ENCODE results near the gene TEX54. TPM values are rescaled to one million over a fixed set of nuclear protein-coding genes. Genes with fewer than 3 reads are reported as not detected.
"Not testable (repeated sequence)": the region's sequence is repeated elsewhere in the genome, so short reads cannot be mapped to it uniquely, and the experiment has no call there.

The TEX54 gene
- total and polyA plus RNA-seq, 4 donors: 1.6 TPM; not detected in 3

DNA sequence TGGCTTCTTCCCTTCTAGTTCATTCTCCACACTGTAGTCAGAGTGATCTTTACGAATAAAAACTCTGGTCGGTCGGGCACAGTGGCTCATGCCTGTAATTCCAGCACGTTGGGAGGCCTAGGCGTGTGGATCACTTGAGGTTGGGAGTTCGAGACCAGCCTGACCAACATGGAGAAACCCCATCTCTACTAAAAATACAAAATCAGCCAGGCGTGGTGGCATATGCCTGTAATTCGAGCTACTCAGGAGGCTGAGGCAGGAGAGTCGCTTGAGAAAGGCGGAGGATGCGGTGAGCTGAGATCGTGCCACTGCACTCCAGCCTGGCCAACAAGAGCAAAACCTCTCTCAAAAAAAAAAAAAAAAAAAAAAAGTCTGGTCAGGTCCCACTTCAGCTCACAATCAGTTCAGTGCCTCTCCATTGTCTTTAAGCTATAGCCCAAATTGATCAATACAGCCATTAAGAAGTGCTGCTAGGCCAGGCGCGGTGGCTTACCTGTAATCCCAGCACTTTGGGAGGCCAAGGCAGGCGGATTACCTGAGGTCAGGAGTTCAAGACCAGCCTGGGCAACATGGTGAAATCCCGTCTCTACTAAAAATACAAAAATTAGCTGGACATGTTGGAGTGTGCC lies 29.0 kb upstream of the TEX54 start:
- 95% methylated on average over 16 of the region's 16 CpGs for WGBS
- not testable (repeated sequence) for H3K4me3 ChIP-seq (ENCODE audit: low read depth in 1 of 3, low read length in 3 of 3); H3K9ac ChIP-seq (ENCODE audit: low read depth in 1 of 2, low read length in 2 of 2); H3K4me1 ChIP-seq (ENCODE audit: control insufficient read depth in 4 of 4, insufficient read depth in 4 of 4, low read length in 3 of 4); H3K36me3 ChIP-seq (ENCODE audit: control insufficient read depth in 4 of 4, insufficient read depth in 3 of 4, low read depth in 1 of 4, low read length in 3 of 4); H3K9me3 ChIP-seq (ENCODE audit: control insufficient read depth in 4 of 4, low read length in 3 of 4); H3K27ac ChIP-seq (ENCODE audit: low read depth in 1 of 2, low read length in 2 of 2); H3K27me3 ChIP-seq (ENCODE audit: control insufficient read depth in 4 of 4, insufficient read depth in 4 of 4, low read length in 3 of 4); DNase-seq (ENCODE audit: low spot score)

- 79% methylated on average over 5 of the region's 5 CpGs for WGBS
- Histone ChIP-seq H3K27ac (ENCODE audit: low read depth in 1 of 2, low read length in 2 of 2) (no peak overlapping the region), H3K4me1 (ENCODE audit: control insufficient read depth in 4 of 4, insufficient read depth in 4 of 4, low read length in 3 of 4) (peaks cover 0 to 7% (median 5%) of the 10 kb centered on the region in 4 donors), H3K9me3 (ENCODE audit: control insufficient read depth in 4 of 4, low read length in 3 of 4) (no peaks in the 10 kb centered on the region), H3K27me3 (ENCODE audit: control insufficient read depth in 4 of 4, insufficient read depth in 4 of 4, low read length in 3 of 4) (no peaks in the 10 kb centered on the region), H3K4me3 (ENCODE audit: low read depth in 1 of 3, low read length in 3 of 3) (no peak overlapping the region), H3K36me3 (ENCODE audit: control insufficient read depth in 4 of 4, insufficient read depth in 3 of 4, low read depth in 1 of 4, low read length in 3 of 4) (no peaks in the 10 kb centered on the region), H3K9ac (ENCODE audit: low read depth in 1 of 2, low read length in 2 of 2) (no peak overlapping the region)
- TF ChIP-seq GABPA (IDR thresholded peaks at IDR 0.05 in 1 of 2, conservative IDR thresholded peaks at IDR 0.05 in 1 of 2): no peak
- no peak for TF ChIP-seq HNF4A (conservative IDR thresholded peaks at IDR 0.05)
- TF ChIP-seq FOXA2 (IDR thresholded peaks at IDR 0.05): no peak
- TF ChIP-seq FOXA1 (IDR thresholded peaks at IDR 0.05): no peak
- TF ChIP-seq MAX (IDR thresholded peaks at IDR 0.05): no peak
- TF ChIP-seq NR2F2 (IDR thresholded peaks at IDR 0.05): no peak
- no peak for DNase-seq (ENCODE audit: low spot score)
These were observed 28.4 kb upstream of the TEX54 start for GRCh38 chr11:62860835-62861563.

DNA sequence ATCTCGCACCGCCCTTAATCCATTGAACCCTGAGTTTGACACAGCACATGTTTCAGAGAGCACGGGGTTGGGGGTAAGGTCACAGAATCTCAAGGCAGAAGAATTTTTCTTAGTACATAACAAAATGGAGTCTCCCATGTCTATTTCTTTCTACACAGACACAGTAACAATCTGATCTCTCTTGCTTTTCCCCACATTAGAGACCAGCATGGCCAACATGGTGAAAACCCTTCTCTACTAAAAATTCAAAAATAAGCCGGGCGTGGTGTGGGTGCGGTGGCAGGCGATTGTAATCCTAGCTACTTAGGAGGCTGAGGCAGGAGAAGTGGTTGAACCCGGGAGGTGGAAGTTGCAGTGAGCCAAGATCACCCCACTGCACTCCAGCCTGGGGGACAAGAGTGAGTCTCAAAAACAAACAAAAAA lies 26.7 kb upstream of the TEX54 start:
- DNase-seq (ENCODE audit: low spot score); H3K27me3 ChIP-seq (ENCODE audit: control insufficient read depth in 4 of 4, insufficient read depth in 4 of 4, low read length in 3 of 4); H3K9ac ChIP-seq (ENCODE audit: low read depth in 1 of 2, low read length in 2 of 2); H3K27ac ChIP-seq (ENCODE audit: low read depth in 1 of 2, low read length in 2 of 2); H3K4me3 ChIP-seq (ENCODE audit: low read depth in 1 of 3, low read length in 3 of 3); H3K9me3 ChIP-seq (ENCODE audit: control insufficient read depth in 4 of 4, low read length in 3 of 4); H3K36me3 ChIP-seq (ENCODE audit: control insufficient read depth in 4 of 4, insufficient read depth in 3 of 4, low read depth in 1 of 4, low read length in 3 of 4): not testable (repeated sequence)
- 91% methylated on average over 8 of the region's 8 CpGs for WGBS
- H3K4me1 ChIP-seq (ENCODE audit: control insufficient read depth in 4 of 4, insufficient read depth in 4 of 4, low read length in 3 of 4): peaks cover 3 to 19% (median 9%) of the 10 kb centered on the region in 4 donors

DNA sequence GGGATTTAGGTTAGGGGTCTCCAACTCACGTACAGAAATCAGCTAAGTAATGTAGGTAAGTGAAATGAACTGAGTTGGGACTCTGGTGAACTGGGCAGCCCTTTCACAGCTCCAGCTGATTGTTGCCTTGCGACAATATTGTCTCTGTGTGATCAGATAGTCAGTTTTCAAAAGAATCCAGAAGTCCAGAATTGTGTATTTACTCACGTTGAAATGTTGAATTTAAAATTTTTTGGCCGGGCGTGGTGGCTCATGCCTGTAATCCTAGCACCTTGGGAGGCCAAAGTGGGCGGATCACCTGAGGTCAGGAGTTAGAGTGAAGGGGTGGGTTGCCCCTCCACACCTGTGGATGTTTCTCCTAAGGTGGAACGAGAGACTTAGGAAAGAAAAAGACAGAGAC lies 25.6 kb upstream of the TEX54 start:
- Histone ChIP-seq H3K27ac (ENCODE audit: low read depth in 1 of 2, low read length in 2 of 2) (no peak overlapping the region), H3K9ac (ENCODE audit: low read depth in 1 of 2, low read length in 2 of 2) (no peak overlapping the region), H3K9me3 (ENCODE audit: control insufficient read depth in 4 of 4, low read length in 3 of 4) (no peaks in the 10 kb centered on the region), H3K36me3 (ENCODE audit: control insufficient read depth in 4 of 4, insufficient read depth in 3 of 4, low read depth in 1 of 4, low read length in 3 of 4) (peaks cover 1 to 9% (median 8%) of the 10 kb centered on the region in 4 donors), H3K4me3 (ENCODE audit: low read depth in 1 of 3, low read length in 3 of 3) (no peak overlapping the region), H3K27me3 (ENCODE audit: control insufficient read depth in 4 of 4, insufficient read depth in 4 of 4, low read length in 3 of 4) (no peaks in the 10 kb centered on the region), H3K4me1 (ENCODE audit: control insufficient read depth in 4 of 4, insufficient read depth in 4 of 4, low read length in 3 of 4) (peaks cover 5 to 30% (median 17%) of the 10 kb centered on the region in 4 donors)
- no peak for DNase-seq (ENCODE audit: low spot score)
- WGBS: 86% methylated on average over 7 of the region's 7 CpGs
- no peak for TF ChIP-seq JUND (IDR thresholded peaks at IDR 0.05)
- TF ChIP-seq HNF4G (IDR thresholded peaks at IDR 0.05): no peak
- TF ChIP-seq, protein P1, sequence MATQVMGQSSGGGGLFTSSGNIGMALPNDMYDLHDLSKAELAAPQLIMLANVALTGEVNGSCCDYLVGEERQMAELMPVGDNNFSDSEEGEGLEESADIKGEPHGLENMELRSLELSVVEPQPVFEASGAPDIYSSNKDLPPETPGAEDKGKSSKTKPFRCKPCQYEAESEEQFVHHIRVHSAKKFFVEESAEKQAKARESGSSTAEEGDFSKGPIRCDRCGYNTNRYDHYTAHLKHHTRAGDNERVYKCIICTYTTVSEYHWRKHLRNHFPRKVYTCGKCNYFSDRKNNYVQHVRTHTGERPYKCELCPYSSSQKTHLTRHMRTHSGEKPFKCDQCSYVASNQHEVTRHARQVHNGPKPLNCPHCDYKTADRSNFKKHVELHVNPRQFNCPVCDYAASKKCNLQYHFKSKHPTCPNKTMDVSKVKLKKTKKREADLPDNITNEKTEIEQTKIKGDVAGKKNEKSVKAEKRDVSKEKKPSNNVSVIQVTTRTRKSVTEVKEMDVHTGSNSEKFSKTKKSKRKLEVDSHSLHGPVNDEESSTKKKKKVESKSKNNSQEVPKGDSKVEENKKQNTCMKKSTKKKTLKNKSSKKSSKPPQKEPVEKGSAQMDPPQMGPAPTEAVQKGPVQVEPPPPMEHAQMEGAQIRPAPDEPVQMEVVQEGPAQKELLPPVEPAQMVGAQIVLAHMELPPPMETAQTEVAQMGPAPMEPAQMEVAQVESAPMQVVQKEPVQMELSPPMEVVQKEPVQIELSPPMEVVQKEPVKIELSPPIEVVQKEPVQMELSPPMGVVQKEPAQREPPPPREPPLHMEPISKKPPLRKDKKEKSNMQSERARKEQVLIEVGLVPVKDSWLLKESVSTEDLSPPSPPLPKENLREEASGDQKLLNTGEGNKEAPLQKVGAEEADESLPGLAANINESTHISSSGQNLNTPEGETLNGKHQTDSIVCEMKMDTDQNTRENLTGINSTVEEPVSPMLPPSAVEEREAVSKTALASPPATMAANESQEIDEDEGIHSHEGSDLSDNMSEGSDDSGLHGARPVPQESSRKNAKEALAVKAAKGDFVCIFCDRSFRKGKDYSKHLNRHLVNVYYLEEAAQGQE (IDR thresholded peaks at IDR 0.05): no peak
- no peak for TF ChIP-seq TAF1 (conservative IDR thresholded peaks at IDR 0.05)
- no peak for TF ChIP-seq HNF4A (conservative IDR thresholded peaks at IDR 0.05)
- TF ChIP-seq, protein P2, sequence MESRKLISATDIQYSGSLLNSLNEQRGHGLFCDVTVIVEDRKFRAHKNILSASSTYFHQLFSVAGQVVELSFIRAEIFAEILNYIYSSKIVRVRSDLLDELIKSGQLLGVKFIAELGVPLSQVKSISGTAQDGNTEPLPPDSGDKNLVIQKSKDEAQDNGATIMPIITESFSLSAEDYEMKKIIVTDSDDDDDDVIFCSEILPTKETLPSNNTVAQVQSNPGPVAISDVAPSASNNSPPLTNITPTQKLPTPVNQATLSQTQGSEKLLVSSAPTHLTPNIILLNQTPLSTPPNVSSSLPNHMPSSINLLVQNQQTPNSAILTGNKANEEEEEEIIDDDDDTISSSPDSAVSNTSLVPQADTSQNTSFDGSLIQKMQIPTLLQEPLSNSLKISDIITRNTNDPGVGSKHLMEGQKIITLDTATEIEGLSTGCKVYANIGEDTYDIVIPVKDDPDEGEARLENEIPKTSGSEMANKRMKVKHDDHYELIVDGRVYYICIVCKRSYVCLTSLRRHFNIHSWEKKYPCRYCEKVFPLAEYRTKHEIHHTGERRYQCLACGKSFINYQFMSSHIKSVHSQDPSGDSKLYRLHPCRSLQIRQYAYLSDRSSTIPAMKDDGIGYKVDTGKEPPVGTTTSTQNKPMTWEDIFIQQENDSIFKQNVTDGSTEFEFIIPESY (IDR thresholded peaks at IDR 0.05): no peak
- no peak for TF ChIP-seq EGR1 (IDR thresholded peaks at IDR 0.05; ENCODE audit: low read depth in 2 of 2)
- no peak for TF ChIP-seq YY1 (IDR thresholded peaks at IDR 0.05)
- TF ChIP-seq MAX (IDR thresholded peaks at IDR 0.05): no peak
- no peak for TF ChIP-seq CTCF (IDR thresholded peaks at IDR 0.05; ENCODE audit: low read depth, low read length, missing input control)
- TF ChIP-seq GABPA (IDR thresholded peaks at IDR 0.05 in 1 of 2, conservative IDR thresholded peaks at IDR 0.05 in 1 of 2): no peak
